Left lung (tissue), 10 donors: Measurements from ENCODE around the gene EFEMP2. TPM values are rescaled to one million over a fixed set of nuclear protein-coding genes. Genes with fewer than 3 reads are reported as not detected.
A peak's percentile ranks its signal among the peaks of the same experiment; 100 is the strongest.

Source experiments
- ATAC-seq: fragments of 200-7000 bp; cut with Tn5 transposase; one replicate; pipeline ENCODE4 v1.9.1; 2020; ENCODE audit warnings: moderate library complexity
- DNase-seq, 4 donors: peaks; one replicate each; pipeline ENCODE4 v3.0.0-alpha.2; 2013 to 2020
- H3K27ac ChIP-seq, 2 donors: fragments of 200-600 bp; sonication (generic) in 1 of 2; one replicate each; pipeline versions ENCODE4 v1.5.0 to v1.8.0; 2020 to 2021
- H3K27me3 ChIP-seq, 2 donors: fragments of 200-600 bp; sonication (generic) in 1 of 2; one replicate each; pipeline versions ENCODE4 v1.5.0 to v1.8.0; 2020 to 2021
- H3K36me3 ChIP-seq, 2 donors: fragments of 200-600 bp; sonication (generic) in 1 of 2; one replicate each; pipeline versions ENCODE4 v1.5.0 to v1.8.0; 2020 to 2021
- H3K4me1 ChIP-seq, 2 donors: fragments of 200-600 bp; one replicate each; pipeline ENCODE4 v1.8.0; 2021
- H3K4me3 ChIP-seq, 2 donors: fragments of 200-600 bp; sonication (generic) in 1 of 2; one replicate each; pipeline versions ENCODE4 v1.5.0 to v1.8.0; 2020 to 2021; ENCODE audit warnings: mild to moderate bottlenecking in 1 of 2
- H3K9me3 ChIP-seq, 2 donors: fragments of 200-600 bp; sonication (generic) in 1 of 2; one replicate each; pipeline versions ENCODE4 v1.5.0 to v1.8.0; 2020 to 2021
- intact Hi-C, 2 donors: fragments of 100-400 bp; cut with DNase I; formaldehyde crosslinking; loops; one replicate each; pipeline versions ENCODE4 v1.11.2 to v1.14.2; 2022
- polyA plus RNA-seq, 6 donors: library from polyadenylated mRNA; unstranded; fragments of 120-200 nt; gene quantifications; one replicate each; pipeline ENCODE4 v1.2.1, GENCODE V29; 2013; ENCODE audit not compliant: insufficient read length in 6 of 6
- total RNA-seq, 2 donors: library from RNA; stranded (reverse); fragmentation: NEBNext Ultra II Directional; extraction: Animal tissue kit (Norgen Biotek cat#: 25700); gene quantifications; one replicate each; pipeline ENCODE4 v1.2.1, GENCODE V29; 2021
- TF ChIP-seq, protein P1 (sequence below), 2 donors: fragments of 200-600 bp; sonication (generic) in 1 of 2; IDR thresholded peaks; one replicate each; pipeline versions ENCODE4 v1.5.0 to v1.8.0; 2021; ENCODE audit warnings: antibody characterized with exemption in 2 of 2
- donor health status: DM: no; HTN: yes; CAD: no.
- donor health status: DM: no; HTN: no; CAD: no.

EFEMP2 gene
- total and polyA plus RNA-seq, 8 donors, result 67.6 to 169 (median 144) TPM

DNA sequence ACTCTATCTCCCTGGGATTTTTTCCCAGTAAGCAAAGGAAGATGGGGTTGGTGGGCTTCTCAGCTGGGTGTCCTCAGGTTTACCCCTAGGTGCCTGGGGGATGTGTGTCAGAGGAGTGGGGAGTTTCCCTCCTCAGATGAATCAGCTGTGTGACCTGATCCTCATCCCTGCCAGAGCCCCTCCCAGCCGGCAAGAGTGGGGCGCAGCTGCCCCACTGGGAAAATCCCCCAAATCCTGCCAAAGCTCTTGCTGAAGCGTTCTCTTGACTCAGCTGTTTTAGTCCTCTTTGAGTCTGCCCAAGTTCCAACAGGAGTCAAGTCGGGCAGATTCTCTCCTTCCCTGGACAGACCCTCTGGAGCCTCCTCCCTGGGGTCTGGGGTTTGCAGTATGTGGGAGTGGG, 40.2 kb upstream of the EFEMP2 start:
- DNase-seq (no peak), ATAC-seq (peak; percentile 11)
- intact Hi-C loops, result no loop called here
- H3K27me3 ChIP-seq, result peaks cover 0 to 9% of the 10 kb centered on the region in 2 donors
- TF ChIP-seq, protein P1, sequence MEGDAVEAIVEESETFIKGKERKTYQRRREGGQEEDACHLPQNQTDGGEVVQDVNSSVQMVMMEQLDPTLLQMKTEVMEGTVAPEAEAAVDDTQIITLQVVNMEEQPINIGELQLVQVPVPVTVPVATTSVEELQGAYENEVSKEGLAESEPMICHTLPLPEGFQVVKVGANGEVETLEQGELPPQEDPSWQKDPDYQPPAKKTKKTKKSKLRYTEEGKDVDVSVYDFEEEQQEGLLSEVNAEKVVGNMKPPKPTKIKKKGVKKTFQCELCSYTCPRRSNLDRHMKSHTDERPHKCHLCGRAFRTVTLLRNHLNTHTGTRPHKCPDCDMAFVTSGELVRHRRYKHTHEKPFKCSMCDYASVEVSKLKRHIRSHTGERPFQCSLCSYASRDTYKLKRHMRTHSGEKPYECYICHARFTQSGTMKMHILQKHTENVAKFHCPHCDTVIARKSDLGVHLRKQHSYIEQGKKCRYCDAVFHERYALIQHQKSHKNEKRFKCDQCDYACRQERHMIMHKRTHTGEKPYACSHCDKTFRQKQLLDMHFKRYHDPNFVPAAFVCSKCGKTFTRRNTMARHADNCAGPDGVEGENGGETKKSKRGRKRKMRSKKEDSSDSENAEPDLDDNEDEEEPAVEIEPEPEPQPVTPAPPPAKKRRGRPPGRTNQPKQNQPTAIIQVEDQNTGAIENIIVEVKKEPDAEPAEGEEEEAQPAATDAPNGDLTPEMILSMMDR (IDR thresholded peaks at IDR 0.05), result no peak
- no peak overlapping the region for H3K27ac ChIP-seq
- peaks cover 40 to 56% of the 10 kb centered on the region in 2 donors for H3K4me1 ChIP-seq
- H3K9me3 ChIP-seq, result no peaks in the 10 kb centered on the region
- peaks cover 0 to 6% of the 10 kb centered on the region in 2 donors for H3K36me3 ChIP-seq
- H3K4me3 ChIP-seq, result no peak overlapping the region

DNA sequence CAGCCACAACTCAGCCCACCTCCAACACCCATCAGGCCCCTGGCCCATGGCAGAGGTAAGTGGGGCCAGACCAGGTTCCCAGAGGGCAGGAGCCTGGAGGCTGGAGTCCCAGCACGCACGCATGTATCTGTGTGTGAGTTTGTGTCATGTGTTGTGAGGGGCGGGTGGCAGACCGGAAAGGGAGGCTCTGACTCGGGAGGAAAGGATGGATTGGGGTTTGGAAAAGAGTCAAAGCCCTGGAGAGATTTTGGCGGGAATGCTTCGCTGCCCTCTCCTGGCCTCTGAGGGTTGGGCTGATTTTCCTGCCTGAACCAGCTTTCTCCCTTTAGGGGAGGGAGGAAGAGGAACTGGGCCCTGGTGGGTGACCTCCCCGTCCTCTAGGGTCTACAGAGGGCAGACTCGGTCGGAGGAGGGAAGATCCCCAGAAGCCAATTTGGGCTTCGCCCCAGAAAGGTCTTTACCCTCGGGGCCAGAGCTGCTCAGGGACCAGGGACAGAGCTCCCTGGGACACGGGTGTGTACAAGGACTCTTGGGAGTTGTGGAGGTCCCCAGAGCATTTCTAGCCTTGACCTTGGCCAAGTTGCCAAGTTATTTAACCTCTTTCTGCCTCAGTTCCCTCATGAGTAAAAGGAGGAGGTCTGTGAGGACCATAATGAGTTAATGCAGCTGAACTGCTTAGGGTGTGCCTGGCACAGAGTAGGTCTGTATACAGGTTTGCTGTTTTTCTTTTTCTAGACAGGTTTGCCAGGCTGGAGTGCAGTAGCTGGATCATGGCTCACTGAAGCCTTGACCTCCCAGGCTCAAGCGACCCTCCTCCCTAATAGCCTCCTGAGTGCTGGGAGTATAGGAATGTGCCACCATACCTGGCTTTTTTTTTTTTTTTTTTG, 39.3 kb upstream of the EFEMP2 start:
- intact Hi-C loops, result no loop called here
- peak in 2 of 4 donors; percentile 64 to 86 for DNase-seq
- TF ChIP-seq, protein P1 (IDR thresholded peaks at IDR 0.05), result peak in 1 of 2 donors; percentile 25
- no peaks in the 10 kb centered on the region for H3K9me3 ChIP-seq
- H3K36me3 ChIP-seq, result no peaks in the 10 kb centered on the region
- H3K4me1 ChIP-seq, result peaks cover 30 to 47% of the 10 kb centered on the region in 2 donors
- peak; percentile 14 for ATAC-seq
- H3K27ac ChIP-seq, result peak overlapping the region in 1 of 2 donors; percentile 13
- H3K4me3 ChIP-seq, result no peak overlapping the region
- H3K27me3 ChIP-seq, result peaks cover 0 to 9% of the 10 kb centered on the region in 2 donors

DNA sequence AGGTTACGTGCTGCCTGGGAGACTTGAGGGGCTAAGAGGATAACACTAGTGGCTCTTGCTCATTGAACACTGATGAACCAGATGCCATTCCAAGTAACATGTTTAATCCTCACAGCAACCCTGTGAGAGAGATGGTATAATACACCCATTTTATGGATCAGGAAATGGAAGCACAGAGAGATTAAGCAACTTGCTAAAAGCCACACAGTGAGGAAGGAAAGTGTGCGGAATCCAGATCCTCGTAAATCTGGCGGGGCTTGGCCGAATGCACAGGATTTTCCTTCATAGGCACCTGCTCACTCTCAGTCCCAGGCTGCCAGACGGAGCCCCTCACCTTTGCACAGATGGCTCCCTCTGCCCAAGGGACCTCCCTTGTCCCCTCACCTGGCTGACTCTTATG, 35.3 kb upstream of the EFEMP2 start:
- Histone ChIP-seq H3K36me3 (no peaks in the 10 kb centered on the region), H3K4me1 (peaks cover 8 to 17% of the 10 kb centered on the region in 2 donors), H3K9me3 (no peaks in the 10 kb centered on the region), H3K27ac (no peak overlapping the region), H3K27me3 (peaks cover 0 to 9% of the 10 kb centered on the region in 2 donors), H3K4me3 (no peak overlapping the region)
- ATAC-seq, result no peak
- DNase-seq, result no peak
- intact Hi-C loops, result no loop called here
- TF ChIP-seq, protein P1 (IDR thresholded peaks at IDR 0.05), result no peak

GRCh38 chr11:65906602-65907001, 34.0 kb upstream of the EFEMP2 start:
- TF ChIP-seq, protein P1 (IDR thresholded peaks at IDR 0.05), result no peak
- Histone ChIP-seq H3K4me1 (peaks cover 4 to 6% of the 10 kb centered on the region in 2 donors), H3K27me3 (peaks cover 0 to 9% of the 10 kb centered on the region in 2 donors), H3K9me3 (no peaks in the 10 kb centered on the region), H3K36me3 (no peaks in the 10 kb centered on the region), H3K27ac (no peak overlapping the region), H3K4me3 (no peak overlapping the region)
- ATAC-seq (no peak), DNase-seq (no peak)
- intact Hi-C loops, result no loop called here

- no peaks in the 10 kb centered on the region for H3K9me3 ChIP-seq
- intact Hi-C loops, result no loop called here
Measured at GRCh38 chr11:65903715-65904114, 31.1 kb upstream of the EFEMP2 start.

More at GRCh38 chr11:65903715-65904114, 31.1 kb upstream of the EFEMP2 start:
- DNase-seq (no peak), ATAC-seq (no peak)
- H3K4me1 ChIP-seq, result peaks cover 9 to 19% of the 10 kb centered on the region in 2 donors
- TF ChIP-seq, protein P1 (IDR thresholded peaks at IDR 0.05), result no peak
- H3K27me3 ChIP-seq, result peaks cover 0 to 7% of the 10 kb centered on the region in 2 donors
- no peak overlapping the region for H3K27ac ChIP-seq
- H3K36me3 ChIP-seq, result no peaks in the 10 kb centered on the region
- H3K4me3 ChIP-seq, result no peak overlapping the region
